Measurements from ENCODE around the gene ZNF813. TPM values are rescaled to one million over a fixed set of nuclear protein-coding genes. Genes with fewer than 3 reads are reported as not detected.
A peak's percentile ranks its signal among the peaks of the same experiment; 100 is the strongest.
"Not testable (repeated sequence)": the region's sequence is repeated elsewhere in the genome, so short reads cannot be mapped to it uniquely, and the experiment has no call there.

ZNF813 gene
- total RNA-seq, 1 experiment from 2014 or later: 2.7 TPM

DNA sequence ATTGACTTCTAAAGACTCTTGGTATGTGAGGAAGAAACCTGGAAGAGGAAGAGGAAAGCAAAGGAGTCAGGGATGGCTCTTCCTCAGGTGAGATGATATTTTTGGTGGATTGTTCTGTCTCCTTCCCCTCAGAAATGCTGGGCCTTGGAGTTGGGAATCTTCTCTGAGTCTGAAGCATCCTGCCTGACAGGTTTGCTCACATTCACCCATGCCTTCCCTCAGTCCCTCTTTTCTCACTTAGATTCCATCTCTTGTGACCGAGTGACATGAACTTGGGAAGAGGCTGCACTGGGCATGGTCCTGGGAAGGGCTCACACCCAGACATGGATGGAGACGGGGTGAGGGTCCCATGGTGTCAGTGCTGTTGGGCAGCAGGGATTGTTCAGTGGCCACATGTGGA, 16.2 kb downstream of the ZNF813 start:
- DNase-seq (ENCODE audit: low spot score): not testable (repeated sequence)

GRCh38 chr19:53485046-53486004, 17.8 kb downstream of the ZNF813 start:
- DNase-seq (ENCODE audit: low spot score): no peak

GRCh38 chr19:53492153-53492552, 24.6 kb downstream of the ZNF813 start:
- no peak for DNase-seq (ENCODE audit: low spot score)

GRCh38 chr19:53497311-53498023, 29.9 kb downstream of the ZNF813 start:
- not testable (repeated sequence) for DNase-seq (ENCODE audit: low spot score)

DNA sequence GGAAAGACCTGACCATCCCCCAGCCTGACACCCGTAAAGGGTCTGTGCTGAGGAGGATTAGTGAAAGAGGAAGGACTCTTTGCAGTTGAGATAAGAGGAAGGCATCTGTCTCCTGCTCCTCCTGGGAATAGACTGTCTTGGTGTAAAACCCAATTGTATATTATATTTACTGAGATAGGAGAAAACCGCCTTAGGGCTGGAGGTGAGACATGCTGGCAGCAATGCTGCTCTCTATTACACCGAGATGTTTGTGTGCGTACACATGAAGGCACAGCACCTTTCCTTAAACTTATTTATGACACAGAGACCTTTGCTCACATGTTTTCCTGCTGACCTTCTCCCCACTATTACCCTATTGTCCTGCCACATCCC, 30.5 kb downstream of the ZNF813 start:
- not testable (repeated sequence) for DNase-seq (ENCODE audit: low spot score)

- not testable (repeated sequence) for DNase-seq (ENCODE audit: low spot score)
These were observed 35.6 kb downstream of the ZNF813 start for GRCh38 chr19:53503151-53503550.

DNA sequence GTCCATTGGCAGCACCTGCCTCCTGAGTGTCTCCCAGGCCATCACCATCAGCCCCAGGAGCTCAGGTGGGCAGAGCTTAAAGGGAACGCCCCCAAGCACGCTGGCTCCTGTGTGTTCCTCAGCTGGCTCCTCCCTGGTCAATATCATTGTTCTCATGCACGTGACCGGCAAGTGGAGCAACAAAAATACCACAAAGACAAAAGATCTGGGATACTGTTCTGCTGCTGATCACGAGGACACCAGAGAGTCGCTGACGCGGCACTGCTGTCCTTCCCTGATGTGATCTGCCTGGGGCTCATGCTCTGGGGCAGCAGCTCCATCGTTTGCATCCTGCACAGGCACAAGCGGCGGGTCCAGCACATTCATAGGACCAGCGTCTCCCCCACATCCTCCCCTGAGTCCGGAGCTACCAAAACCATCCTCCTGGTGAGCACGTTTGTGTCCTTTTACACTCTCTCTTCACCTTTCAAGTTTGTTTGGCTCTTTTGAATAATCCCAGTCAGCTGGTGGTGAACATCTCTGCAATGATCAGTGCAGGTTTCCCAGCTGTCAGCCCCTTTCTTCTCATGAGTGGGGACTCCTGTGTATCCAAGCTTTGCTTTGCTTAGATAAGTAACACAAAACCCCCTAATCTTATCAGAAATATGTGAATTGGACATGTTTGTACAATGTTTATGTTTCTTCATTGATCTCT, 36.3 kb downstream of the ZNF813 start:
- DNase-seq (ENCODE audit: low spot score): not testable (repeated sequence)

DNA sequence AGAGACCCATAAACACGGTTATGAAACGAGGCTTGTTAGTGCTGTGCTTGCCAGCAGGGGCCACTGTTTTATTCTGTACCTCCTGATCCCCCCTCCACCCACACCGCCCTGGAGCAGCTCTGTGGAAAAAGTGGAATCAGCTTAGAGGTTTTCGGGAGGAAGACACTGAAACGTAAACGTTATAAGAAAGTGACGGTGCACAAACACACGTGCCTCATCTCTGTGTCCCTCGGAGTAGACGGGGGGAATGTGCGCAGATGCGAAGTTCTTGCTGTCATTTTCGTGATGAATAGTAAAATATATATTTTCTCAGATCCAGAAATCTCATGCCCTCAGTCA, 36.8 kb downstream of the ZNF813 start:
- DNase-seq (ENCODE audit: low spot score): not testable (repeated sequence)

DNA sequence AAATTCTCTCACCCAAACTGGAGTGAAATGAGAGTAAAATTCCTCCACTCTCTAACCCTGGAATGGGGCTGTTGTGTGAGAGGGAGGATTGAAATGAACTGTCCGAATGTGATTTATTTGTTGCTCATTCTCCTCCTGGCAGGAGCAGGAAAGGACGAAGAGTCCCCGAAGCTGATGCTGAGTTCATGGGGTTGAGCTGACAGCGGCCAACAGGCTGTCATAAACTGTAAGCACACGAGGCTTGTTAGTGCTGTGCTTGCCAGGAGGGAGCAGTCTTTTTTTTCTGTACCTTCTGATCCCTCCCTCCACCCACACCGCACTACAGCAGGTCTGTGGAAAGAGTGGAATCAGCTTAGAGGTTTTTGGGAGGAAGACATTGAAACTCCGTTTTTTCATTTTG, 37.4 kb downstream of the ZNF813 start:
- DNase-seq (ENCODE audit: low spot score): no peak

- DNase-seq (ENCODE audit: low spot score): no peak
These were observed 39.2 kb downstream of the ZNF813 start for GRCh38 chr19:53506728-53507127.

DNA sequence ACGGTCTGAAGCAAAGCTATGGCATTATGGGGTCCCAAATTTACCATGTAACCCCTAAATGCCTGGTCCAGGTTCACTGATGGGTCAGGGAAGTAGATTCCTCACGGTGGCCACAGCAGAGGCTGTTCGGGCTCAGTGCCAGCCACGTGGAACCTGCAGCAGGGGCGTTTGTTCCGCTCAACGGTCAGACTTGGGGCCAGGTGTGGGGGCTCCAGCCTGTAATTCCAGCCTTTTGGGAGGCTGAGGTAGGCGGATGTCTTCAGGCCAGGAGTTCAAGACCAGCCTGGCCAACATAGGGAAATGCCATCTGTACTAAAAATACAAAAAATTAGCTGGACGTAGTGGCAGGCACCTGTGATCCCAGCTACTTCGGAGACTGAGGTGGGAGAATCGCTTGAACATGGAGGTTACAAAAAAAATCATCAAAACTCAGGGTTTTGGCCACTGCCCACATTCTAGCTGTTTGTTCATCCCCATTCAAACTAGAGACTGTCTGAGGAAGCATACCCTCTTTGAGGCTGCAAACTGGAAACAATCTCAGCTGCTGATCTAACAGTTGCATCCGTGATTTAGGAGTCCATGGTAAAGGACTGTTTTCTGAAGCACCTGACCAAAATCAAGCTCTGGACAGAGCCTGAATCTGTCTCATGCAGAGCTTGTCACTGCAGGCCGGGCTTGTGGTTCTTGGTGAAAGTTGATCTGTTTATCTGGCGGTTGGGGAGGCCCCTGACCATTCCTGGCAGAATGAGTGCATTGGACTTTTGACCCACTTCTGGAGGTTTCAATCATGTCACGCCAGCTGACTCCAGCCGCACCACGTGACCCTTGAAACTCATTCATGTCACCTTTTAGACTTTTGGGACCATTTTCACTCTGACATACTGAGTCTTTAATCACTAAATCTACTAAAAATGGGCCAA, 40.2 kb downstream of the ZNF813 start:
- DNase-seq (ENCODE audit: low spot score): no peak

GRCh38 chr19:53509443-53509842, 41.9 kb downstream of the ZNF813 start:
- DNase-seq (ENCODE audit: low spot score): no peak

DNA sequence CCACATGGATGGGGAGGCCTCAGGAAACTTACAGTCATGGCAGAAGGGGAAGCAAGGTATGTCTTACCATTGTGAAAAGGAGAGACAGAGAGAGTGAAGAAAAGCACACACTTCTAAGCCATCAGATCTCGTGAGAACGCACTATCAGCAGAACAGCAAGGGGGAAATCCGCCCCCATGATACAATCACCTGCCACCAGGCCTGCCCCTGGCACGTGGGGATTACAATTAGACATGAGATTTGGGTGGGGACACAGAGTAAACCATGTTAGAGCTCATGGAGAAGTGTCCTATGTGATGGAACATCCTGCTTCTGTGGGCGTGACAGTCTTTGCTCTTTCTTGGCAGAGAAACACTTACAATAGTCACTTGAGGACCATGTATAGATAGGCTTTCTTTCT, 42.3 kb downstream of the ZNF813 start:
- no peak for DNase-seq (ENCODE audit: low spot score)

DNA sequence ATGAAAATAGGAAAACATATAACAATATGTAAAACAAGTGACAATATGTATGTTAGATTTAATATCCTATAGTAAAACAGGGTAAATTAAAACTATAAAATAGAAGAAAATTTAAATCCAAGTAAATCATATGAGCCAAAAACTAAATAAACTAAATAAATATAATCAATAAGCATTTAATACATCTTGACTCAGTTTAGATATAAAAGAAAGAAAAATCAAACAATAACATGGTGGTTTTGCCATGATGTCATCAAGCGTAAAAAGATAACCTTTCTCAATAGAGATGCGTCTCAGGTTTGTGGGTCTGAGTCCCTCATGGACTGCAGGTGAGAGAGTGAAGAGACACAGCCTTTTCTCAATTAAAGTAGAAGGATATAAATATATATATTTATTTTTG, 43.8 kb downstream of the ZNF813 start:
- no peak for DNase-seq (ENCODE audit: low spot score)

GRCh38 chr19:53511933-53512374, 44.4 kb downstream of the ZNF813 start:
- DNase-seq (ENCODE audit: low spot score): peak; percentile 49

GRCh38 chr19:53515047-53515446, 47.5 kb downstream of the ZNF813 start:
- DNase-seq (ENCODE audit: low spot score): not testable (repeated sequence)

DNA sequence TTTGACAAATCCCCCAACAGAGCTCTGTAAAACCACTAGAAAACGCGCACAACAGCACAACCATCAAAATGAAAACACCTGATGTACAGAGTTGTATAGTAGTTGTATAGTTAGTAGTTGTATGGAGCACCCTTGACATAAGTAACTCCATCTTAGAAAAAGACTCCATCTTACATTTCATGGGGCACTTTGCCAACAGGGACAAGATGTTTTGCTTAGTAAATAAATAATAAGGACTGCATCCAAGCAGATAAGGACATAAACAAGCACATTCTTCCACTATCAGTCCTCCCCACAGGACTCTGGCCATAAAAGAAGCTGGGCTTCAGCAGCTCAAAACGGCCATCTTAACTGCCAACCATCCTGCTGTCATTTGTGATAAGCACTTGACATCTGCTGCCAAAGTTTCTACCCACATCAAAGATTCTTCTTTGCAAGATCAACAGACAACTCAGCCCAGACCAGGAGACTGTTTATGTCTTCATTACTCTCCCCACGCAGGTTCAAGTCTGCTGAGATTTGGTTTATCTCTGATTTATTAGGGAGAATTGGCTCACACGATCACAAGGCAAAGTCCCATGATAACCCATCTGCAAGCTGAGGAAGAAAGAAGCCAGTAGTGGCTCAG, 49.7 kb downstream of the ZNF813 start:
- DNase-seq (ENCODE audit: low spot score): no peak

DNA sequence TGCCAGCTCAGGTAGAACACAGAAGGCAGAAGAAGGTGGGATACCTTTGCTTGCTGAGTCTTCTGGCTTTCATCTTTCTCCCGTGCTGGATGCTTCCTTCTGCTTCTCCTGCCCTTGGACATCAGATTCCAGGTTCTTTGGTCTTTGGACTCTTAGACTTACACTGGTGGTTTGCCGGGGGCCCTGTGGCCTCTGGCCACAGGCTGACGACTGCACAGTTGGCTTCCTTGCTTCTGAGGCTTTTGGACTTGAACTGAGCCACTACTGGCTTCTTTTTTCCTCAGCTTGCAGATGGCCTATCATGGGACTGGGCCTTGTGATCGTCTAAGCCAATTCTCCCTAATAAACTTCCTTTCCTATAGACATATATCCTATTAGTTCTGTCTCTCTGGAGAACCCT, 50.6 kb downstream of the ZNF813 start:
- DNase-seq (ENCODE audit: low spot score): no peak

DNA sequence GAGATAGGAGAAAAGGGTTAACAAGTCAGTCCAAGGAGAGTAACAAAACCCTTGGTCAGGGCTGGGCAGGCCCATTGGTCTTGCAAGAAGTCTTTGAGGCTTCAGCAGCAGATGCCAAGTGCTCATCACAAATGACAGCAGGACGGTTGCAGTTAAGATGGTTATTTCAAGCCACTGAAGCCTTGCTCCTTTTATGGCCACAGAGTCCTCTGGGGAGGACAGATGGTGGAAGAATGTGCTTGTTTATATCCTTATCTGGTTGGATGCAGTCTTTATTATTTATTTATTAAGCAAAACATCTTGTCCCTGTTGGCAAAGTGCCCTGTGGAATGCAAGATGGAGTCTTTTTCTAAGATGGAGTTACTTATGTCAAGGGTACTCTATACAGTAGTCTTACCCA, 51.2 kb downstream of the ZNF813 start:
- no peak for DNase-seq (ENCODE audit: low spot score)

DNA sequence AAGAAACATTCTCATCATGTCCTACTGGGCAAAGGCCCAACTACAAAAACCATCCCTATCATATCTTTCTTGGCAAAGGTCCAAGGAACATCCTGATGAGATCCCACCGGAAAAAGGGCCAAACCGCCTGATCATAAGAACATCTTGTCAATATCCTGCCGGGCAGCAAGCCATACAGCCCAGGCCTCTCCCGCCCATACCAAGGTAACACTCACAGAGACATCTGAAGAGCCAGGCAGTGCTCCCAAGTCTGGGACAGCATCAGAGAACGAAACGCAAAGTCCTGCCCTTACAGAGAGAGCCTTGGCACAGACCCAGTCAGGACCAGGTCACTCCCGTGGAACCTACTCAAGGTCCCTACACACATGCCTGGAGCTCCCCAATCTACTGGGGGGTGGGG, 51.9 kb downstream of the ZNF813 start:
- no peak for DNase-seq (ENCODE audit: low spot score)

DNA sequence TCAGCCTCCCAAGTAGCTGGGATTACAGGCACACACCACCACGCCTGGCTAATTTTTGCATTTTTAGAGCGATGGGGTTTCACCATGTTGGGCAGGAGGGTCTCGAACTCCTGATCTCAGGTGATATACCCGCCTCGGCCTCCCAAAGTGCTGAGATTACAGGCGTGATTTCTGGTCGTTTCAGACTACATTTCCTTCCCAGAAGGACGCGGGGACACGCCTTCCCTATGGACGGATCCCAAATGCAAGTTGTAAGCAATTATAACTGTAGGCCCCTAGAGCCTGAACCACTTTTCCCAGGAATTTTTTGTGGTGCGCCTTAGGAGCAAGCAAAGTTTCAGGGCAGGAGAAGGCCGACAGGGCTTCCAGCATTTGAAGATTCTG, 52.6 kb downstream of the ZNF813 start:
- DNase-seq (ENCODE audit: low spot score): no peak

Data from A172 (cell line).